HG03460 (cell line): ENCODE data around the gene TFEB.

Source experiments
- ATAC-seq: cut with Tn5 transposase; IDR thresholded peaks from one replicate; pipeline ENCODE4 v1.9.1; 2021; ENCODE audit not compliant: unreplicated experiment

The TFEB gene

DNA sequence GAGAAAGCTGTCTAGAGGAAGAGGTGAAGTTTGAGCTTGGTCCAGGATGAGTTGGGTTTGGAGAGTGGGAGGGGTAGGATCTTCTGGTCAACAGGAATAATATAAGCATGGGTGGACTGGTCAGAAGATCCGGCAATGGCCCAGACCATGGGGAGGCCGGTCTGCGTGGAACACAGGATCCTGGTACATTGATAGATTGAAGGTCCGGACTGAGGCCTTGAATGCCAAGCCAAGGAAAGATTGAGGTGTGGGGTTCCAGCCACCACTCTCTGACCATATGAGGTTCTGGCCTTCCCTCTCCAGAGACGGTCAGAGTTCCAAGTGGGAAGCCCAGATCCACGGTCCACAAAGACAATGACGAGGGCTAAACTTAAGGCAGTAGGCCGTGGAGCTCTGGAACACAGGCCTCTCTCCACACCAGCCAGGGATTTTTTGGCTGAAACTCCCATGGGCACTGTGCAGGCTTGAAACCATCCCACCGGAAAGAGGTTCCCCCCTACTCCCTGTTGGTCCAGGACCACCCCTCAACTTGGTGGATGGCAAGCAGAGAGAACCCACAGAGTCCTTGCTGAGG lies 94.0 kb downstream of the TFEB start:
- no peak for ATAC-seq

GRCh38 chr6:41640426-41640825 lies 95.0 kb downstream of the TFEB start:
- no peak for ATAC-seq

- ATAC-seq, result no peak
Measured at GRCh38 chr6:41639809-41640371, 95.5 kb downstream of the TFEB start.

DNA sequence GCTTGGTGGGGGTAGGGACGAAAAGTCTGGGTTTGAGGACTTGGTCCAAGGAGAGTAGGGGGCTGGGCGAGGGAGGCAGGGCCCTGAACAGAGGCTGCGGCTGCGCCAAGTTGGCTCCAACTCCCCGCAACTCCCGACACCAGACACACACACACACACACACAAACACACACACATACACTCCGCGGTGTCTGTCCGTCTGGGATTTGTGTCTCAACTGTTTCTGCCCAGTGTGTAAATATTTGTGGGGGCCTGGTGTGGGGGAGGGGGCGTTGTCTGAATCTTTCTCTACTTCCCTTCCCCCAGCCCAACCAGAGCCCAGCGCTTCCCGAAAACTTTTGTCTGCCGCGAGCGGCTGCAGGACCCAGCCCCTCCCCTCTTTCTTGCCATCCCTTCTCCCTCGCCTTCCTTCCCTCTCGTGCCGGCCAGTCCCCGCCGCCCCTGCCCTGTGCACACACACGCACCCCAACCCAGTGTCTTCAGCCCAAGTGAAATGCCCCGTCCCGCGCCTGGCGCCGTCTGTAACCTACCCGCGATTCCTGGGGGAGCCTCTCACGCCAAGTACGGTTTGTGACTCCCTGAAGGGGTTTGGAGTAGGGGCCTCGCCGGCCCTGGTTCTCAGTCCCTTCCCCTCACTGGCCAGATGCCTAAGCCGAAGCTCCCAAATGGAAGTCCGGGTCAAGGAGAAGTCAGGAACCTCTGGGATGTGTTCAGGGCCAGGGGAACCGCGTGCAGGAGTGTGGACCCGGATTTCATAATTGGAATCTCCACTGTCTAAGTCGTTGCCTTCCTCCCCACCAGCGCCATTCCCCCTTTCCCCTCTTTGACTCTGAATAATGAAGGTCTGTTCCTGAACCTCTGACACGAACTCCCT lies 96.2 kb downstream of the TFEB start:
- ATAC-seq, result no peak

- ATAC-seq, result no peak
Measured at GRCh38 chr6:41638002-41638934, 97.1 kb downstream of the TFEB start, which contains the start of gene MDFI. Gene MDFI (plus strand): TSS chr6:41638468. CDS start chr6:41638750, 282 bp downstream.

- ATAC-seq, result no peak
Measured at GRCh38 chr6:41637194-41638001, 98.0 kb downstream of the TFEB start.

DNA sequence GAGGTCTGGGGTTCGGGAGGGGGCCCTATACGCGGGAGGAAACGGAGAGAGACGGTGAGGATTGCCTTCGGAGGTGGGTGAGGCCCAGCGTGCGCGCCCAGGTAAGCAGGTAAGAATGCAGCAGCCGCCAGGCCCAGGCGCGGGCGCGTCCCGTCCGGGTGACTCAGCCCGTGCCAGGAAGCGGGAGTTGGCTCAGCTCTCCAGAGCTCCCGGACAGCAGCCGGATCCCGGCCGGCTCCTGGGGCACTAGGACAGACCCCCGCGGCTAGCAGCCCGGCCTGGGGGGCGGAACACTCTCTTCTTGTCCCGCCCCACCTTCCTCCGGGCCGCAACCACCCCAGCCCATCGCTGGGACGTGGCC lies 98.6 kb downstream of the TFEB start:
- ATAC-seq, result no peak

DNA sequence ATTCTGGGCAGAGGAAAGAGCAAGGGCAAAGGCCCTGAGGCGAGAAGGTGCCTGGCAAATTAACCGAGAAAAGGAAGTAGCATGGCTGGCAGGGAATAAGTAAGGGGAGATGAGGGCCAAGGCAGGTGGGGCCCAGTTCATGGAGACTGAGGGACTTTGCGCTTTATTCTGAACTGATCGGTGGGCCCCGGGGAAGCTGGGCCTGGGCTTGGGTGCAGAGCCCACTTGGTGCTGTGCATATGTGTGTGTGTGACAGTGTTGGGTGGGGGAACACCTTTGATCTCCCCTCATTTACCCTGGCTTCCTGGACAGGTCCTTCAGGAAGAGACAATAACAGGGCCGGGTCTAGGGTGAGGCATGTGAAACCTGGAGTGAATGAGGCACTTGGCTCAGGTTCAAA lies 100.0 kb downstream of the TFEB start:
- ATAC-seq, result no peak

DNA sequence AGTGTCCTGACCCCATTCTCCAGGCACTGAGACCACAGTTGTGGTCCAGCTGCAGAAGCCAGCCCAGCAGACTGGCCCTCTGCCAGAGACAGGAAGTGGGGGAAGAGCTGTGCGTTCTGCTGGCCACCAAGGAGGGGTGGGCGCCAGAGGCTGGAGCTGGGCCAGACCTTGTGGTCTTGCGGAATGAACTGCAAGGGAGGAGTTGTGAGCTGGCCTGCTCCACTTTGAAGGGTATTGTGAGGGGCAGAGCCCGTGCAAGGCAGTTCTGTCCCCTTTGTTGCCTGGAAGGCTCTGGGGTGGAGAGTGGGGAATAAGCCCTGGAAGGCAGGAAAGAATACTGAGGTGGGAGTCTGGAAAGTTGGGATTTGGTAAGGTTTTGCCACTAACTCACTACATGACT lies 100.8 kb downstream of the TFEB start:
- ATAC-seq, result no peak
